H1 (cell line): ENCODE measurements around the gene HTR3B. TPM values are rescaled to one million over a fixed set of nuclear protein-coding genes. Genes with fewer than 3 reads are reported as not detected.

Source experiments
- CTCF ChIA-PET: fragments of 300-600 bp; sonication (Branson Sonifier 250); formaldehyde crosslinking; loops from one replicate; lab custom pipeline; 2021; ENCODE audit not compliant: partially characterized antibody; lab: Charles Lee
- POLR2A ChIA-PET: fragments of 300-600 bp; sonication (Branson Sonifier 250); formaldehyde crosslinking; loops from one replicate; lab custom pipeline; 2021; ENCODE audit warnings: inconsistent platforms; ENCODE audit not compliant: partially characterized antibody; lab: Charles Lee
- DNase-seq, 2 experiments: peaks; one replicate each; pipeline versions ENCODE4 v3.0.0 to v3.0.0-alpha.2; 2010 to 2022; ENCODE audit warnings: low spot score in 2 of 2, low read depth in 1 of 2, mixed read lengths in 1 of 2
- FAIRE-seq: peaks from 2 replicates; lab custom pipeline; 2011; peaks lifted over from hg19 to GRCh38; lab: Jason Lieb, UNC
- H2AFZ ChIP-seq: 2 replicates; pipeline ENCODE4 v1.8.1; 2012; ENCODE audit warnings: low read length, inconsistent platforms
- H2AK5ac ChIP-seq: 2 replicates; pipeline ENCODE4 v1.6.1; 2013; ENCODE audit warnings: low read depth, low read length
- H2BK120ac ChIP-seq: replicated peaks from 2 replicates; pipeline ENCODE3; 2013; ENCODE audit warnings: low read depth, low read length, inconsistent platforms
- H2BK12ac ChIP-seq: 2 replicates; pipeline ENCODE4 v1.6.1; 2013; ENCODE audit warnings: low read depth, low read length
- H2BK15ac ChIP-seq: 2 replicates; pipeline ENCODE4 v1.6.1; 2013; ENCODE audit warnings: low read length
- H2BK20ac ChIP-seq: 2 replicates; pipeline ENCODE4 v1.6.1; 2013; ENCODE audit warnings: low read length
- H2BK5ac ChIP-seq: 2 replicates; pipeline ENCODE4 v1.6.1; 2013; ENCODE audit warnings: low read depth, low read length
- H3K14ac ChIP-seq: 2 replicates; pipeline ENCODE4 v1.6.1; 2013; ENCODE audit warnings: inconsistent platforms; ENCODE audit not compliant: insufficient read length
- H3K18ac ChIP-seq: 2 replicates; pipeline ENCODE4 v1.6.1; 2013; ENCODE audit warnings: low read length; ENCODE audit errors: extremely low read depth
- H3K23ac ChIP-seq: 2 replicates; pipeline ENCODE4 v1.6.1; 2013; ENCODE audit warnings: inconsistent platforms; ENCODE audit not compliant: insufficient read length
- H3K23me2 ChIP-seq: 2 replicates; pipeline ENCODE4 v1.6.1; 2013; ENCODE audit warnings: low read depth, low read length
- H3K27ac ChIP-seq: 2 replicates; pipeline ENCODE4 v1.6.1; 2011; ENCODE audit warnings: low read depth, low read length, inconsistent platforms
- H3K27me3 ChIP-seq, 4 experiments: replicated peaks in 1 of 4; 1 replicate in 1 of 4; 2 replicates in 3 of 4; pipeline versions ENCODE4 v1.6.1 to v1.8.1; 2011 to 2013; ENCODE audit warnings: low read length in 3 of 4, mild to moderate bottlenecking in 3 of 4, inconsistent platforms in 2 of 4, mixed read lengths in 2 of 4, moderate library complexity in 1 of 4; ENCODE audit not compliant: control insufficient read depth in 3 of 4, insufficient read depth in 3 of 4; ENCODE audit errors: extremely low read depth in 1 of 4
- H3K36me3 ChIP-seq, 4 experiments: 2 replicates each; pipeline versions ENCODE4 v1.6.1 to v1.8.1; 2011 to 2013; ENCODE audit warnings: mild to moderate bottlenecking in 4 of 4, low read length in 3 of 4, moderate library complexity in 2 of 4, control low read depth in 1 of 4, inconsistent platforms in 1 of 4; ENCODE audit not compliant: insufficient read depth in 4 of 4, control insufficient read depth in 2 of 4
- H3K4ac ChIP-seq: replicated peaks from 2 replicates; pipeline ENCODE3; 2013; ENCODE audit warnings: low read length, low read depth, mixed read lengths, inconsistent platforms; ENCODE audit not compliant: insufficient read length
- H3K4me1 ChIP-seq, 4 experiments: replicated peaks in 1 of 4; 1 replicate in 1 of 4; 2 replicates in 3 of 4; pipeline versions ENCODE4 v1.6.1 to v1.8.1; 2011 to 2013; ENCODE audit warnings: low read length in 3 of 4, inconsistent platforms in 2 of 4, mixed read lengths in 1 of 4; ENCODE audit not compliant: insufficient read depth in 4 of 4, control insufficient read depth in 3 of 4
- H3K4me2 ChIP-seq, 2 experiments: 2 replicates each; pipeline versions ENCODE4 v1.6.1 to v1.8.1; 2011 to 2013; ENCODE audit warnings: low read depth in 2 of 2, low read length in 2 of 2, control low read depth in 1 of 2, inconsistent platforms in 1 of 2, mild to moderate bottlenecking in 1 of 2; ENCODE audit not compliant: insufficient read depth in 1 of 2
- H3K4me3 ChIP-seq, 4 experiments: fragments of 200-600, 300-600 bp in 1 of 4; sonication (generic), shearing (Covaris generic), sonication (Bioruptor Twin) in 1 of 4; 2 replicates each; pipeline versions ENCODE4 v1.5.1 to v1.8.1; 2011 to 2016; ENCODE audit warnings: low read length in 4 of 4, low read depth in 3 of 4, control low read depth in 2 of 4, inconsistent platforms in 2 of 4, mild to moderate bottlenecking in 2 of 4, mixed read lengths in 1 of 4, moderate library complexity in 1 of 4; ENCODE audit not compliant: insufficient read depth in 2 of 4; ENCODE audit errors: extremely low read depth in 1 of 4
- H3K56ac ChIP-seq: replicated peaks from 2 replicates; pipeline ENCODE3; 2013; ENCODE audit warnings: low read depth, mild to moderate bottlenecking, mixed read lengths, low read length, inconsistent platforms; ENCODE audit not compliant: insufficient read length
- H3K79me1 ChIP-seq: 2 replicates; pipeline ENCODE4 v1.6.1; 2013; ENCODE audit warnings: low read depth, low read length, control low read depth
- H3K79me2 ChIP-seq, 2 experiments: 2 replicates each; pipeline versions ENCODE4 v1.6.1 to v1.8.1; 2012 to 2013; ENCODE audit warnings: low read length in 2 of 2, mild to moderate bottlenecking in 2 of 2, inconsistent platforms in 1 of 2; ENCODE audit not compliant: insufficient read depth in 2 of 2, control insufficient read depth in 1 of 2
- H3K9ac ChIP-seq, 4 experiments: replicated peaks in 1 of 4; 1 replicate in 1 of 4; 2 replicates in 3 of 4; pipeline versions ENCODE4 v1.6.1 to v1.8.1; 2011 to 2013; ENCODE audit warnings: low read depth in 3 of 4, low read length in 3 of 4, control low read depth in 2 of 4, mild to moderate bottlenecking in 2 of 4, moderate library complexity in 2 of 4, inconsistent platforms in 1 of 4; ENCODE audit errors: extremely low read depth in 1 of 4
- H3K9me3 ChIP-seq, 2 experiments: 2 replicates each; pipeline versions ENCODE4 v1.6.1 to v1.8.1; 2012 to 2013; ENCODE audit warnings: mild to moderate bottlenecking in 2 of 2, moderate library complexity in 2 of 2, control low read depth in 1 of 2, inconsistent platforms in 1 of 2, low read depth in 1 of 2, low read length in 1 of 2, mixed read lengths in 1 of 2; ENCODE audit not compliant: insufficient read depth in 2 of 2
- H4K20me1 ChIP-seq, 2 experiments: replicated peaks in 1 of 2; 2 replicates each; pipeline versions ENCODE3 to v1.8.1; 2011 to 2013; ENCODE audit warnings: inconsistent platforms in 2 of 2, low read length in 2 of 2, mild to moderate bottlenecking in 1 of 2; ENCODE audit not compliant: insufficient read depth in 2 of 2, control insufficient read depth in 1 of 2
- H4K5ac ChIP-seq: 2 replicates; pipeline ENCODE4 v1.6.1; 2013; ENCODE audit warnings: low read length, low read depth, mixed read lengths, inconsistent platforms; ENCODE audit not compliant: insufficient read length
- H4K8ac ChIP-seq: 2 replicates; pipeline ENCODE4 v1.8.0; 2013; ENCODE audit warnings: mild to moderate bottlenecking, moderate library complexity, low read length, inconsistent platforms; ENCODE audit not compliant: insufficient read depth; ENCODE audit errors: extremely low read depth
- H4K91ac ChIP-seq: replicated peaks from 2 replicates; pipeline ENCODE3; 2013; ENCODE audit warnings: low read length, mixed read lengths, inconsistent platforms; ENCODE audit not compliant: insufficient read length
- ASH2L ChIP-seq: fragments of 200-600, 300-600 bp; sonication (generic); IDR thresholded peaks from one replicate; pipeline ENCODE4 v1.7.1; 2017; ENCODE audit warnings: low read length
- BACH1 ChIP-seq: IDR thresholded peaks from 2 replicates; pipeline ENCODE4 v1.6.1; 2012; ENCODE audit warnings: low read length, improper control_type of control experiment
- FOSL1 ChIP-seq: IDR thresholded peaks from 2 replicates; pipeline ENCODE4 v1.6.1; 2011; ENCODE audit warnings: mild to moderate bottlenecking, low read depth, low read length, moderate library complexity; ENCODE audit not compliant: insufficient read depth
- NANOG ChIP-seq: IDR thresholded peaks from 2 replicates; pipeline ENCODE4 v1.6.1; 2011; ENCODE audit warnings: low read length, low read depth, mild to moderate bottlenecking, inconsistent platforms; ENCODE audit not compliant: insufficient read depth, poor library complexity, severe bottlenecking
- RBBP5 ChIP-seq: IDR thresholded peaks from 2 replicates; pipeline ENCODE4 v1.7.1; 2012; ENCODE audit warnings: low read depth, mild to moderate bottlenecking, inconsistent platforms, low read length, moderate library complexity, borderline replicate concordance
- SP4 ChIP-seq: IDR thresholded peaks from 2 replicates; pipeline ENCODE4 v1.6.1; 2012; ENCODE audit warnings: low read length, inconsistent platforms
- YY1 ChIP-seq: IDR thresholded peaks from 2 replicates; pipeline ENCODE4 v1.6.1; 2011; ENCODE audit warnings: low read depth, mild to moderate bottlenecking, low read length
- ZNF274 ChIP-seq: IDR thresholded peaks from 2 replicates; pipeline ENCODE4 v1.7.0; 2012; ENCODE audit warnings: low read length, borderline replicate concordance; ENCODE audit errors: extremely low read depth
- WGBS, 2 experiments: shearing (Covaris generic) in 1 of 2; methylation state at CpG; one replicate each; pipeline versions ENCODE4 v1.1.6 to v1.1.7; 2013 to 2015; ENCODE audit warnings: low lambda C conversion rate in 2 of 2, mixed read lengths in 2 of 2, inconsistent platforms in 1 of 2, low coverage in 1 of 2, missing lambda C conversion rate in 1 of 2; ENCODE audit not compliant: insufficient replicate concordance in 2 of 2, insufficient coverage in 1 of 2, insufficient read length in 1 of 2; ENCODE audit errors: extremely low coverage in 1 of 2, missing lambda C conversion rate in 1 of 2; 5-methylcytosine and 5-hydroxymethylcytosine counted together
- polyA plus RNA-seq, 7 experiments: library from polyadenylated mRNA; depleted of rRNA in 3 of 7; stranded (reverse) in 5 of 7; unstranded in 2 of 7; fragments of >200 nt in 5 of 7; fragments of 200-250 nt in 2 of 7; gene quantifications; 1 replicate in 5 of 7; 2 replicates in 1 of 7; 4 replicates in 1 of 7; pipeline versions ENCODE4 v1.2.1 to v1.2.3, GENCODE V29; 2011 to 2013; ENCODE audit warnings: missing spikeins in 2 of 7, mixed read lengths in 2 of 7
- total RNA-seq: library from RNA; stranded (reverse); fragmentation: NEBNext Ultra II Directional; extraction: Animal tissue kit (Norgen Biotek cat#: 25700); gene quantifications from 2 replicates; pipeline ENCODE4 v1.2.1, GENCODE V29; 2021

Gene HTR3B
- total and polyA plus RNA-seq, 2 of the 8 experiments (the other 6 are each of a cell fraction or from before 2014, with no cell fraction given) = not detected

- Histone ChIP-seq H4K20me1 (peaks cover 0 to 1% of the 10 kb centered on the region in 2 experiments), H4K8ac (no peak overlapping the region), H2AK5ac (no peak overlapping the region), H3K56ac (no peak overlapping the region), H2BK20ac (no peak overlapping the region), H3K18ac (no peak overlapping the region), H2BK5ac (no peak overlapping the region), H3K27ac (no peak overlapping the region), H3K4me1 (peaks cover 2 to 27% (median 8%) of the 10 kb centered on the region in 4 experiments), H3K14ac (no peak overlapping the region), H3K79me1 (no peaks in the 10 kb centered on the region; the same call in 1 of the 2 replicates), H3K27me3 (no peaks in the 10 kb centered on the region), H4K5ac (no peak overlapping the region), H3K4me2 (no peak overlapping the region), H3K9ac (no peak overlapping the region), H4K91ac (no peak overlapping the region), H3K4ac (no peak overlapping the region), H2BK120ac (no peak overlapping the region), H3K4me3 (no peak overlapping the region), H3K23ac (no peak overlapping the region), H3K79me2 (peaks cover 3 to 91% of the 10 kb centered on the region in 2 experiments; a peak in 3 of 4 replicates), H3K36me3 (peaks cover 4 to 20% (median 5%) of the 10 kb centered on the region in 4 experiments; a peak in 5 of 8 replicates), H3K23me2 (no peaks in the 10 kb centered on the region), H2BK15ac (no peak overlapping the region), H3K9me3 (no peaks in the 10 kb centered on the region), H2AFZ (no peak overlapping the region), H2BK12ac (no peak overlapping the region)
- FAIRE-seq (no peak), DNase-seq (no peak)
- WGBS, 2 experiments = 87% methylated on average over 5 of the region's 5 CpGs; no CpG with 5 or more reads in 1 of the 2 experiments
- ChIA-PET CTCF (interaction anchor here (0.6 to 1.9 kb wide), 4 partner anchors 24 to 406 kb away, joined by 3 to 8 read pairs (median 4); no protein-coding TSS in a partner anchor), POLR2A (interaction anchor here (0.9 to 4.6 kb wide), 5 partner anchors 7 to 21 kb away, joined by 3 to 23 read pairs (median 3); no protein-coding TSS in a partner anchor)
- TF ChIP-seq FOSL1 (no peak), RBBP5 (no peak), BACH1 (no peak), ASH2L (no peak), NANOG (no peak), SP4 (no peak), YY1 (no peak), ZNF274 (no peak)
Observed at GRCh38 chr11:113856966-113857759, 47.4 kb upstream of the HTR3B start.
